ENCODE data around the gene NRCAM.
"Not testable (repeated sequence)": the region's sequence is repeated elsewhere in the genome, so short reads cannot be mapped to it uniquely, and the experiment has no call there.

Gene NRCAM

GRCh38 chr7:108455998-108456677 lies at the start of gene NRCAM:
NRCAM (minus strand) TSS chr7:108456436; CDS start chr7:108240064, 216,372 bp downstream.
- H3K4me3 ChIP-seq (ENCODE audit: low read depth in 1 of 2, low read length in 2 of 2) = peak within 1 kb of the TSS; percentile 22 to 80
- H3K4me1 ChIP-seq (ENCODE audit: control insufficient read depth in 1 of 2, insufficient read depth in 2 of 2, low read length in 2 of 2) = peaks cover 0 to 23% of the 10 kb centered on the region in 2 donors
- no peaks in the 10 kb centered on the region for H3K36me3 ChIP-seq (ENCODE audit: control insufficient read depth in 1 of 2, insufficient read depth in 2 of 2, low read length in 2 of 2)
- no peaks in the 10 kb centered on the region for H3K9me3 ChIP-seq (ENCODE audit: control insufficient read depth in 1 of 2, low read length in 2 of 2)
- peaks cover 29% of the 10 kb centered on the region for H3K27me3 ChIP-seq (ENCODE audit: low read depth, low read length)
- H3K27ac ChIP-seq (ENCODE audit: low read length) = no peak within 1 kb of the TSS

- H3K9me3 ChIP-seq (ENCODE audit: control insufficient read depth in 1 of 2, low read length in 2 of 2); H3K4me3 ChIP-seq (ENCODE audit: low read depth in 1 of 2, low read length in 2 of 2); H3K4me1 ChIP-seq (ENCODE audit: control insufficient read depth in 1 of 2, insufficient read depth in 2 of 2, low read length in 2 of 2); H3K27me3 ChIP-seq (ENCODE audit: low read depth, low read length); H3K27ac ChIP-seq (ENCODE audit: low read length): not testable (repeated sequence)
- H3K36me3 ChIP-seq (ENCODE audit: control insufficient read depth in 1 of 2, insufficient read depth in 2 of 2, low read length in 2 of 2) = peaks cover 16 to 19% of the 10 kb centered on the region in 2 donors
Measured at GRCh38 chr7:108504576-108504975, 48.3 kb upstream of the NRCAM start.

- peaks cover 16 to 23% of the 10 kb centered on the region in 2 donors for H3K36me3 ChIP-seq (ENCODE audit: control insufficient read depth in 1 of 2, insufficient read depth in 2 of 2, low read length in 2 of 2)
- no peaks in the 10 kb centered on the region for H3K27me3 ChIP-seq (ENCODE audit: low read depth, low read length)
- H3K4me3 ChIP-seq (ENCODE audit: low read depth in 1 of 2, low read length in 2 of 2) = no peak overlapping the region
- no peaks in the 10 kb centered on the region for H3K9me3 ChIP-seq (ENCODE audit: control insufficient read depth in 1 of 2, low read length in 2 of 2)
- no peak overlapping the region for H3K27ac ChIP-seq (ENCODE audit: low read length)
- no peaks in the 10 kb centered on the region for H3K4me1 ChIP-seq (ENCODE audit: control insufficient read depth in 1 of 2, insufficient read depth in 2 of 2, low read length in 2 of 2)
Measured at GRCh38 chr7:108503112-108504026, 47.1 kb upstream of the NRCAM start.

- H3K4me1 ChIP-seq (ENCODE audit: control insufficient read depth in 1 of 2, insufficient read depth in 2 of 2, low read length in 2 of 2) = no peaks in the 10 kb centered on the region
- H3K36me3 ChIP-seq (ENCODE audit: control insufficient read depth in 1 of 2, insufficient read depth in 2 of 2, low read length in 2 of 2) = peaks cover 16 to 19% of the 10 kb centered on the region in 2 donors
- H3K27ac ChIP-seq (ENCODE audit: low read length) = no peak overlapping the region
- no peaks in the 10 kb centered on the region for H3K9me3 ChIP-seq (ENCODE audit: control insufficient read depth in 1 of 2, low read length in 2 of 2)
- H3K27me3 ChIP-seq (ENCODE audit: low read depth, low read length) = no peaks in the 10 kb centered on the region
- H3K4me3 ChIP-seq (ENCODE audit: low read depth in 1 of 2, low read length in 2 of 2) = no peak overlapping the region
Measured at GRCh38 chr7:108499566-108499965, 43.3 kb upstream of the NRCAM start.

- Histone ChIP-seq H3K27ac (ENCODE audit: low read length) (no peak overlapping the region), H3K36me3 (ENCODE audit: control insufficient read depth in 1 of 2, insufficient read depth in 2 of 2, low read length in 2 of 2) (peaks cover 13 to 19% of the 10 kb centered on the region in 2 donors), H3K4me1 (ENCODE audit: control insufficient read depth in 1 of 2, insufficient read depth in 2 of 2, low read length in 2 of 2) (no peaks in the 10 kb centered on the region), H3K9me3 (ENCODE audit: control insufficient read depth in 1 of 2, low read length in 2 of 2) (no peaks in the 10 kb centered on the region), H3K4me3 (ENCODE audit: low read depth in 1 of 2, low read length in 2 of 2) (no peak overlapping the region), H3K27me3 (ENCODE audit: low read depth, low read length) (no peaks in the 10 kb centered on the region)
Measured at GRCh38 chr7:108498481-108498880, 42.2 kb upstream of the NRCAM start.

GRCh38 chr7:108497082-108497725 lies 41.0 kb upstream of the NRCAM start:
- Histone ChIP-seq H3K9me3 (ENCODE audit: control insufficient read depth in 1 of 2, low read length in 2 of 2) (no peaks in the 10 kb centered on the region), H3K4me3 (ENCODE audit: low read depth in 1 of 2, low read length in 2 of 2) (no peak overlapping the region), H3K27ac (ENCODE audit: low read length) (no peak overlapping the region), H3K36me3 (ENCODE audit: control insufficient read depth in 1 of 2, insufficient read depth in 2 of 2, low read length in 2 of 2) (peaks cover 16 to 19% of the 10 kb centered on the region in 2 donors), H3K4me1 (ENCODE audit: control insufficient read depth in 1 of 2, insufficient read depth in 2 of 2, low read length in 2 of 2) (no peaks in the 10 kb centered on the region), H3K27me3 (ENCODE audit: low read depth, low read length) (no peaks in the 10 kb centered on the region)

DNA sequence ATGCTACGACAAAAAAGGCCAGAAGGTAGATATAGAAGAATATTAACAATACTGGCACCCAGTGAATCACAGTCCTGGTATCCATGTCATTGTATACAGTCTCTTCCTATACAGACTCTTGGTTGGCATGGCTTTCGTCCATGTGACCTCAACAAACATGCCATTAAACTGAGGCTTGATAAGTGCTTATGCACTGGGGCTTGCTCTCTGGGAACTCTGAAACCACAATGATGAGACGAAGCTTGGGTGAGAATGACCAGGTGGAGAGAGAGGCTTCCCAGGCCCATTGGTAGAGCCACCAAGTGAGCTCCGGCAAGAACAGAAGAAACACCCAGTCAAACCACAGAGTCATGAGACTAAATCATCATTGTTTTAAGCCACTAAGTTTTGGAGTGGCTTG lies 36.5 kb upstream of the NRCAM start:
- Histone ChIP-seq H3K4me1 (ENCODE audit: control insufficient read depth in 1 of 2, insufficient read depth in 2 of 2, low read length in 2 of 2) (no peaks in the 10 kb centered on the region), H3K27ac (ENCODE audit: low read length) (no peak overlapping the region), H3K27me3 (ENCODE audit: low read depth, low read length) (no peaks in the 10 kb centered on the region), H3K4me3 (ENCODE audit: low read depth in 1 of 2, low read length in 2 of 2) (no peak overlapping the region), H3K9me3 (ENCODE audit: control insufficient read depth in 1 of 2, low read length in 2 of 2) (no peaks in the 10 kb centered on the region), H3K36me3 (ENCODE audit: control insufficient read depth in 1 of 2, insufficient read depth in 2 of 2, low read length in 2 of 2) (peaks cover 8 to 15% of the 10 kb centered on the region in 2 donors)

GRCh38 chr7:108488768-108489538 lies 32.7 kb upstream of the NRCAM start:
- Histone ChIP-seq H3K36me3 (ENCODE audit: control insufficient read depth in 1 of 2, insufficient read depth in 2 of 2, low read length in 2 of 2) (peaks cover 13 to 26% of the 10 kb centered on the region in 2 donors), H3K9me3 (ENCODE audit: control insufficient read depth in 1 of 2, low read length in 2 of 2) (no peaks in the 10 kb centered on the region), H3K4me3 (ENCODE audit: low read depth in 1 of 2, low read length in 2 of 2) (no peak overlapping the region), H3K4me1 (ENCODE audit: control insufficient read depth in 1 of 2, insufficient read depth in 2 of 2, low read length in 2 of 2) (no peaks in the 10 kb centered on the region), H3K27me3 (ENCODE audit: low read depth, low read length) (no peaks in the 10 kb centered on the region), H3K27ac (ENCODE audit: low read length) (no peak overlapping the region)

- Histone ChIP-seq H3K27ac (ENCODE audit: low read length) (no peak overlapping the region), H3K27me3 (ENCODE audit: low read depth, low read length) (no peaks in the 10 kb centered on the region), H3K4me3 (ENCODE audit: low read depth in 1 of 2, low read length in 2 of 2) (no peak overlapping the region), H3K36me3 (ENCODE audit: control insufficient read depth in 1 of 2, insufficient read depth in 2 of 2, low read length in 2 of 2) (peaks cover 10 to 28% of the 10 kb centered on the region in 2 donors), H3K4me1 (ENCODE audit: control insufficient read depth in 1 of 2, insufficient read depth in 2 of 2, low read length in 2 of 2) (no peaks in the 10 kb centered on the region), H3K9me3 (ENCODE audit: control insufficient read depth in 1 of 2, low read length in 2 of 2) (no peaks in the 10 kb centered on the region)
Measured at GRCh38 chr7:108487646-108488045, 31.4 kb upstream of the NRCAM start.

DNA sequence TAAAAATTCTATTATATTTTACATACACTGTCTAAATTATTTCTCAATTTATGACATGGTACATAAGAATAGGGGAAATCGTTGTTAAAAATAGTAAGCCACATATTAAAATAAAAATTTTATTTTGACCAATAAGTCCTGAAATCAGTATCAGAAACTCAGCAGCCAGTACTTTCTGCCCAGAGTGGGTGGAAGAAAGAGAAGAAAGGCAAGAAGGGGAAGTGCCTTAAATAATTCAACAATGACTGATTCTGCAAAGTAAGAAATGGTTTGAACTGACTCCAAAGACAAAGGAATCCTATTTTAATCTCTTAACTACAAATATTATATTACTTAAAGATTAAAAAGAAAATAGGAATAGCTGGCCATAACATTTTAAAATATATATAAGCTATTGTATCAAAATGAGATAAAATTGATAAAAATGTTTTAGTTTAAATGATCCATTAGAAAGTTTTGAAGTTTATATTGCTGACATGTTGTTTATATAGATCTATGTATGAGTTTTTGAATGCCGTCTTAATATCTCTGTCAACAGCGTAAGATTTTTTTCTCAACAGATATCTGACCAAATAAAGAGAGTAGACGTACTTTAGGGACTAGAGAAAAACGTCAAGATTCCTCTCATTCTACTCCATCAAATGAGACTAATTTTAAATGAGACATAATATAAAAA lies 30.2 kb upstream of the NRCAM start:
- Histone ChIP-seq H3K27me3 (ENCODE audit: low read depth, low read length) (no peaks in the 10 kb centered on the region), H3K4me3 (ENCODE audit: low read depth in 1 of 2, low read length in 2 of 2) (no peak overlapping the region), H3K9me3 (ENCODE audit: control insufficient read depth in 1 of 2, low read length in 2 of 2) (no peaks in the 10 kb centered on the region), H3K4me1 (ENCODE audit: control insufficient read depth in 1 of 2, insufficient read depth in 2 of 2, low read length in 2 of 2) (no peaks in the 10 kb centered on the region), H3K27ac (ENCODE audit: low read length) (no peak overlapping the region), H3K36me3 (ENCODE audit: control insufficient read depth in 1 of 2, insufficient read depth in 2 of 2, low read length in 2 of 2) (peaks cover 10 to 25% of the 10 kb centered on the region in 2 donors)
